Skeletal muscle tissue (tissue), 4 donors: ENCODE measurements around the gene BET1L. TPM values are rescaled to one million over a fixed set of nuclear protein-coding genes. Genes with fewer than 3 reads are reported as not detected.
"Not testable (repeated sequence)": the region's sequence is repeated elsewhere in the genome, so short reads cannot be mapped to it uniquely, and the experiment has no call there.

Source experiments
- H3K27ac ChIP-seq: one replicate; pipeline ENCODE4 v1.7.0; 2013; ENCODE audit warnings: mild to moderate bottlenecking, low read depth, low read length, inconsistent platforms
- H3K27me3 ChIP-seq, 3 donors: one replicate each; pipeline ENCODE4 v1.7.0; 2013; ENCODE audit warnings: low read length in 3 of 3; ENCODE audit not compliant: control insufficient read depth in 3 of 3, insufficient read depth in 3 of 3
- H3K36me3 ChIP-seq, 3 donors: one replicate each; pipeline ENCODE4 v1.7.0; 2013; ENCODE audit warnings: low read length in 3 of 3; ENCODE audit not compliant: control insufficient read depth in 3 of 3, insufficient read depth in 3 of 3
- H3K4me1 ChIP-seq, 3 donors: one replicate each; pipeline ENCODE4 v1.7.0; 2013; ENCODE audit warnings: low read length in 3 of 3, mild to moderate bottlenecking in 3 of 3; ENCODE audit not compliant: control insufficient read depth in 3 of 3, insufficient read depth in 3 of 3
- H3K4me3 ChIP-seq, 3 donors: one replicate each; pipeline ENCODE4 v1.7.0; 2013; ENCODE audit warnings: low read length in 3 of 3
- H3K9ac ChIP-seq, 3 donors: one replicate each; pipeline ENCODE4 v1.7.0; 2013; ENCODE audit warnings: low read length in 3 of 3, mild to moderate bottlenecking in 3 of 3, moderate library complexity in 2 of 3, low read depth in 1 of 3
- H3K9me3 ChIP-seq, 3 donors: one replicate each; pipeline ENCODE4 v1.7.0; 2013; ENCODE audit warnings: low read length in 3 of 3; ENCODE audit not compliant: control insufficient read depth in 3 of 3
- total RNA-seq: library from RNA; depleted of rRNA; stranded (reverse); fragments of >200 nt; gene quantifications from one replicate; pipeline ENCODE4 v1.2.3, GENCODE V29; 2014
- donor health status: Osteomylitis.

The BET1L gene
- total RNA-seq, 1 donor from 2014 or later = 8.9 TPM

- H3K9ac ChIP-seq, H3K9me3 ChIP-seq, H3K4me3 ChIP-seq, H3K27me3 ChIP-seq, H3K4me1 ChIP-seq, H3K27ac ChIP-seq: not testable (repeated sequence)
- H3K36me3 ChIP-seq = peaks cover 15 to 47% (median 42%) of the 10 kb centered on the region in 3 donors
These were observed 13.5 kb upstream of the BET1L start for GRCh38 chr11:220641-221215.

- Histone ChIP-seq H3K36me3 (peaks cover 29 to 58% (median 51%) of the 10 kb centered on the region in 3 donors), H3K27ac (no peak overlapping the region)
These were observed 11.8 kb upstream of the BET1L start for GRCh38 chr11:218815-219593.

GRCh38 chr11:217704-218103, 10.5 kb upstream of the BET1L start:
- H3K4me3 ChIP-seq = no peak overlapping the region
- H3K9ac ChIP-seq = no peak overlapping the region
- H3K27ac ChIP-seq = no peak overlapping the region
- no peaks in the 10 kb centered on the region for H3K9me3 ChIP-seq
- H3K27me3 ChIP-seq = no peaks in the 10 kb centered on the region
- no peaks in the 10 kb centered on the region for H3K4me1 ChIP-seq
- H3K36me3 ChIP-seq = peaks cover 40 to 64% (median 62%) of the 10 kb centered on the region in 3 donors

More at GRCh38 chr11:218815-219593, 11.8 kb upstream of the BET1L start:
- Histone ChIP-seq H3K9me3 (no peaks in the 10 kb centered on the region), H3K4me1 (no peaks in the 10 kb centered on the region), H3K9ac (no peak overlapping the region), H3K27me3 (no peaks in the 10 kb centered on the region), H3K4me3 (no peak overlapping the region)

- H3K4me3 ChIP-seq = no peak overlapping the region
- no peaks in the 10 kb centered on the region for H3K27me3 ChIP-seq
- H3K36me3 ChIP-seq = peaks cover 45 to 67% (median 62%) of the 10 kb centered on the region in 3 donors
- H3K9ac ChIP-seq = no peak overlapping the region
- H3K9me3 ChIP-seq = no peaks in the 10 kb centered on the region
- H3K4me1 ChIP-seq = peaks cover 0 to under 1% (median 0%) of the 10 kb centered on the region in 3 donors
- H3K27ac ChIP-seq = no peak overlapping the region
These were observed 9.1 kb upstream of the BET1L start for GRCh38 chr11:216081-216974.

GRCh38 chr11:215581-216037, 8.4 kb upstream of the BET1L start:
- Histone ChIP-seq H3K36me3 (peaks cover 52 to 74% (median 69%) of the 10 kb centered on the region in 3 donors), H3K9me3 (no peaks in the 10 kb centered on the region), H3K9ac (no peak overlapping the region), H3K27ac (no peak overlapping the region), H3K4me1 (peaks cover 3 to 8% (median 7%) of the 10 kb centered on the region in 3 donors), H3K27me3 (no peaks in the 10 kb centered on the region), H3K4me3 (no peak overlapping the region)

- no peaks in the 10 kb centered on the region for H3K27me3 ChIP-seq
- H3K4me3 ChIP-seq = no peak overlapping the region
- no peak overlapping the region for H3K27ac ChIP-seq
- H3K4me1 ChIP-seq = peaks cover 18 to 23% (median 22%) of the 10 kb centered on the region in 3 donors
- no peaks in the 10 kb centered on the region for H3K9me3 ChIP-seq
- peaks cover 66 to 80% (median 80%) of the 10 kb centered on the region in 3 donors for H3K36me3 ChIP-seq
- H3K9ac ChIP-seq = no peak overlapping the region
These were observed 6.9 kb upstream of the BET1L start for GRCh38 chr11:214083-214482.

- peaks cover 22 to 27% (median 26%) of the 10 kb centered on the region in 3 donors for H3K4me1 ChIP-seq
- H3K4me3 ChIP-seq = no peak overlapping the region
- H3K9ac ChIP-seq = no peak overlapping the region
- no peaks in the 10 kb centered on the region for H3K27me3 ChIP-seq
- no peak overlapping the region for H3K27ac ChIP-seq
- peaks cover 66 to 72% (median 71%) of the 10 kb centered on the region in 3 donors for H3K36me3 ChIP-seq
- H3K9me3 ChIP-seq = no peaks in the 10 kb centered on the region
These were observed 5.9 kb upstream of the BET1L start for GRCh38 chr11:213111-213510.

- H3K36me3 ChIP-seq = peaks cover 65 to 68% (median 66%) of the 10 kb centered on the region in 3 donors
- H3K4me1 ChIP-seq = peaks cover 24 to 31% (median 30%) of the 10 kb centered on the region in 3 donors
- H3K27ac ChIP-seq = no peak overlapping the region
- H3K27me3 ChIP-seq = no peaks in the 10 kb centered on the region
- no peak overlapping the region for H3K9ac ChIP-seq
- no peak overlapping the region for H3K4me3 ChIP-seq
- H3K9me3 ChIP-seq = no peaks in the 10 kb centered on the region
These were observed 5.2 kb upstream of the BET1L start for GRCh38 chr11:212150-213100.

- H3K9ac ChIP-seq = no peak overlapping the region
- H3K4me3 ChIP-seq = no peak overlapping the region
- H3K27ac ChIP-seq = no peak overlapping the region
- H3K4me1 ChIP-seq = peaks cover 26 to 31% (median 31%) of the 10 kb centered on the region in 3 donors
- H3K36me3 ChIP-seq = peaks cover 64 to 69% (median 67%) of the 10 kb centered on the region in 3 donors
- H3K27me3 ChIP-seq = no peaks in the 10 kb centered on the region
- no peaks in the 10 kb centered on the region for H3K9me3 ChIP-seq
These were observed 4.5 kb upstream of the BET1L start for GRCh38 chr11:211741-212140.
